ENCODE data around the gene PPA2.

The PPA2 gene

GRCh38 chr4:105387466-105387865 lies 86.4 kb downstream of the PPA2 start:
- no peak for DNase-seq

GRCh38 chr4:105386012-105386411 lies 87.8 kb downstream of the PPA2 start:
- DNase-seq: no peak

DNA sequence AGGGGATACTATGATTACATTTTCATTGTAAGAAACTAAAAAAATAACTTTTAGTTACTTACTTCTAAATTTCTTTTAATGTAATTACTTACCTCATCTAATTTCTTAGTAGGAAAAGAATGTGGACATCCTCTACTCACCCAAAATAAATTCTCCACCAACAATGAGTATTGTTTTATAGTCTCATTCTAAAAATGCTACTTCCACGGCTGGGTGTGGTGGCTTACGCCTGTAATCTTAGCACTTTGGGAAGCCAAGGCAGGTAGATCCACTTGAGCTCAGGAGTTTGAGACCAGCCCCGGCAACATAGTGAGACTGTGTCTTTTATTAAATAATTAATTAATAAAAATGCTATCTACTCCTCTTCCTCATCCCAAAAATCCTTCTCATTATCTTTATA lies 99.8 kb downstream of the PPA2 start:
- DNase-seq: no peak

DNA sequence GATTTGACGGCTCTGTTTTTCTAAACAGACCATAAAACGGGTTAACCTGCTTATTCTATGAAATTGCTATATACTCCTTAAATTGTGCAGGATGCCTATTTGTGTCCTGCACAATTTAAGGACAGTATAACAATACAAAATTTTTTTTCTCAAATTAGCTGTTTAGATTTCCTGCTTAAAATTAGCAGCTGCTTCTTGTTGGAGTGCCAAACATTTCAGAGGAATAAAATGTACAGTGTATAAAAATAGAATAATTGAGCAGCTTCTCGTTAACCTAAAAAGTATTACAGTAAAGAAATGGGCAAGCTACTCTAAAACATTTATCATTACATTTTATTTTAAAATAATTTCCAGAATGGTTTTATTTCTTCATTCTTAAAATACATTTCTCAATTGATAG lies 100.5 kb downstream of the PPA2 start:
- no peak for DNase-seq

GRCh38 chr4:105369988-105370387 lies 103.9 kb downstream of the PPA2 start:
- no peak for DNase-seq

GRCh38 chr4:105361053-105361452 lies 112.8 kb downstream of the PPA2 start:
- no peak for DNase-seq

DNA sequence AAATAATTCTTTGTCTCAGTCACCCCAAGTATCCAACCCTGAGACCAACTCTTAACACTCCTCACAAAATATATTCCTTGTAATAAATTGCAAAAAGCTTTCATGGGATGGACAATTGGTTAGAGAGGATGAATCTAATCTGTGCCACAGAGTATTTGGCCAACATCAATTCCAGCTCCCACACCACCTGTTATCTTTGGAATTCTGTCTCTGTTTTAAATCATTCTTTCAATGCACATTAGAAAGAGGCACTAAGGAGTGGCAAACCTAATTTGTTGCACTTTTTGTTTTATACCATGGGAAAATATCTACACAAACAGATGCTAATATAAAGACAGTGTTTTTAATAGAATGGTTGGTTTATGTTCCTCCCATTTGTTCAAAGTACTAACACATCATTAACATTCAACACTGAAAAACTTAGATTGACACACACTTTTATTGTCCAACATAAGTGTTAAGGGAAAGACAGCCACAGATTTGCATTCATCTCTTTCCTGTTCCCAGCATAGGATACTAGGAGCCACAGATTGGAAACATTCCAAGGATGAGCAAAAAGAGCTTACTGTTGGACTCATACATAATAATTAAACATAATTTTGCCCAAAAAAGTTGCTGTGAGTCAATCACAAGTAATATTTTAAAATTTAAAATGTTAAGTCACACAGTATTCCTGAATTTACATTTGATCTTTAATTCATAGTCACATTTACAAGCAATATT lies 116.4 kb downstream of the PPA2 start:
- no peak for DNase-seq

DNA sequence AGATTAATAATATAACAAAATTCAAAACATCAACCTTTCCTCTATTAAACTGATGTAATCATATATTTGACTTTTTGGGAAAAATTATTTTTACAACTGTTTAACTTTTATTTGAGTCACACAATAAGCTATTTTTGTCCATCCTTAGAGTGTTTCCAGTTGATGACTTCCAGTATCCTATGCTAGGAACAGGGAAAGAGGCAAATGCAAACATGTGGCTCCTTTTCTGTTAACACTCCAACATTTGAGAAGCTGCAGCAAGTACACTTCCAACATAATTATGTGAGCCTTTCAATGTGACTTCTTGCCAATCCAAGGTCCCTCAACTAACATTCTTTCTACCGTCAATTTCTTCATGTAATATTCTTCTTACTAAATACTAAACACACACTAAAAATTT lies 117.7 kb downstream of the PPA2 start:
- DNase-seq: no peak

DNA sequence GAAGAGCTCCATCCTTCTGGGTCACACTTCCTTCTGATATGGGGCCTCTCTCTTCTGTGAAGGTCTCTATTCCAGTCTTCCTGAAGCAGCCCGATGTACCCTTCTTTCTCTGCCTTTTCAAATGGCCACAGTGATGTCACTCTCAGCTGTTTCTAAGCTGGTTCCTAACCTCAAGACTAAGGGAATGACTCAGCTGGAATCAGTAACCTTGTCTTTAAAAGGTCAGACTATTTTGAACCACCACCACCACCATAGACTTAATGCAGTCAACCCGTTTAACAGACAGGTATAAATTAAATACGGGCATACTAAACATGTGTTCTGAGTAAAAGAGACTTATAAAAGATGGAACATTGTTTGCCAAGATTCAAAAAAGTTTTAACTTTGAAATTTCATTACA lies 121.0 kb downstream of the PPA2 start:
- DNase-seq: no peak

GRCh38 chr4:105351861-105352260 lies 122.0 kb downstream of the PPA2 start:
- no peak for DNase-seq

DNA sequence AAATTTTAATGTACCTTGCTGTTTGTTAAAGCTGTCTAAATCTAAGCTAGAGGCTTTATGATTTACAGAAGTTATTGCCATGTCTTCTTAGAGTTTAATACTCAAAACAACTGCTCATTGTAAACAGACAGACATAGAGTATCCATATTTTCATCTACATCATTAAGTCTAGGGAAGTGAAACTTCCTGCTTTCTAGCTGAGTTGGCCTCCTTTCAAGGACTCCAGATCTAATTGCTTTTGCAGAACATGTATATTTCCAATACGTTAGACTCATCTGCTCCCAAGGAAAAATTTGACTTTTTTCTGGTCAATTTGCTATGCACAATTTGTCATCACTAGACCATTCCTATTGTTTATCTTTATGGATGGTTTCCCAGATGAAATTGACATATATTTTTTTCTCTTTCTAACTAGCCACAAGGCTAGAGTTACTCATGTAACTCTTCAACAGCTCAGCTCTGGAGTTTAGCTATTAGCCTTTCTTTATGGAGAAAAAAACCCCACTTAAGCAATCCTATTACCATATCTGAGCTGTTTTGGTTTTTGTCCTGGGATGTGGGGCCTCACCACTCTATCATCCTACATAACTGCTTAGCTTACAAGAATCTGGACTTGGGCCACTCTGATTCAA lies 122.9 kb downstream of the PPA2 start:
- no peak for DNase-seq

- DNase-seq: no peak
These were observed 125.1 kb downstream of the PPA2 start for GRCh38 chr4:105348719-105349118.

DNA sequence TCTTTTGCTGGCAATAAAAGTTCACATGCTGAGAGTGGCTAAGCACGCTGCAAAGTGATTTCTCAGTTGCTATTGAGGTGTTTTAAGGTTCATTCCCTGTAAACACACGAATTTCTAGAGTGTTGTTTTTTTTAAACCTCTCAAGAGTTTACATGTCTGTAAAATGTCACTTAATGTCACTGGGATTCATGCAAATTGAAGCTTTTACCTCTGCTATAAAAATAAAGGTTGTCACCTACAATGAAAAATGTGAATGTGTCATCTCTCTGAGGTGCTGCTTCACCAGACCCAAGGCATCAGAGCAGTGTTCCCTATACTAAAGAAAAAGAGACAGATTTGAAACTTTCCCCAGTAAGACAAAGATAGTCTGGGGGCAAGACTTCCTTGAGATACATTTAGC lies 127.0 kb downstream of the PPA2 start:
- no peak for DNase-seq

DNA sequence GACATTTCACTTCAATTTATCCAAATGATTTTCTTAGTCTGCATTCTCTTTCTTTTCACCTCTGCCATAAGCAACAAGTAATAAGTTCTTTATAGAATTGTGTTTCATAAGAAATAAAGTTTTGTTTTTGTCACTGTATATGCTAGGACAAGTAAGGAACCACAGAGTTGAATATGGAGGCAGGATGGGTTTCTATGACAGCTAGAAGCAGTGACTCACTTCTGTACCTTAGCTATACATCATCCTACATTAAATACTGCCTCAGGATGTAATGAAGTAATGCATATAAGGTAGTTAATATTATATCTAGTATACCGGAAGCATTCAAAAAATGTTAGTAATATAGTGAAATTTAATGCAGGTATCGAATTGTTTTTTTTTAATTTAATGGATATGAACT lies 128.0 kb downstream of the PPA2 start:
- no peak for DNase-seq

DNA sequence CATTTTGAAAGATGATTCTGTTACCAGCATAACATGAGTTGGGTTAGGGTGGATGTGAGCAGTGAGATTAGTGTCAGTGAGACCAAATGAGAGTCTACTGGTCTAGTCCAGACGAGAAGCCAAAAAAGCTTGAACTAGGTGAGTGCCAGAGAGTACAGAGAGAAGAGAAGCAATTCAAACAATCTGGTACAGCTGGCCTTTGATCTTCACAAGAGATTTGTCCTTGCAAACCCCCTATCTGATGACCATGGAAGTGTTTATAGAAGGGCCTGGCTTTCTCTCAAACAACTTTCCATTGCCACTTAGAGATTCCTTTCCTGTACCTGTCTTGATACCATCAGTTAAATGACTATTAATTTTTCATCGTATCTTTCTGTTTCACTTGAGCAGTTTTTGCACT lies 128.5 kb downstream of the PPA2 start:
- DNase-seq: no peak

DNA sequence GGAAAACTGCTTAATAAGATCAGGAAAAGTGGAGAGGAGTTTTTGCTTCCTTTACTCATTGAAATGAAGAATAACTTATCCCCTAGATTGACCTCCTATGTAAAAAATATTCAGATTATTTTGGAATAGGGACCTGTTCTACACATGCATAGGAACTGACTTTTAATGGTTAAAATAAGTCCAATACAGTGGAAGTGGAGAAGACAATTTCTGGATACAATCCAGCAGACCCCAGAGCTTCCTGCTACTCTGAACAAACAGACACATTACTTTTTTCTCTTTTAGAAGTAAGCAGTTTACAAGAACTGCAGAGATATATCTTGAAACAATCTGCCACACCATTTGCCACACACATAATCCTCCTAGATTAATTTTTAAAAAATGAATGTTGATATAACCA lies 129.7 kb downstream of the PPA2 start:
- DNase-seq: no peak

DNA sequence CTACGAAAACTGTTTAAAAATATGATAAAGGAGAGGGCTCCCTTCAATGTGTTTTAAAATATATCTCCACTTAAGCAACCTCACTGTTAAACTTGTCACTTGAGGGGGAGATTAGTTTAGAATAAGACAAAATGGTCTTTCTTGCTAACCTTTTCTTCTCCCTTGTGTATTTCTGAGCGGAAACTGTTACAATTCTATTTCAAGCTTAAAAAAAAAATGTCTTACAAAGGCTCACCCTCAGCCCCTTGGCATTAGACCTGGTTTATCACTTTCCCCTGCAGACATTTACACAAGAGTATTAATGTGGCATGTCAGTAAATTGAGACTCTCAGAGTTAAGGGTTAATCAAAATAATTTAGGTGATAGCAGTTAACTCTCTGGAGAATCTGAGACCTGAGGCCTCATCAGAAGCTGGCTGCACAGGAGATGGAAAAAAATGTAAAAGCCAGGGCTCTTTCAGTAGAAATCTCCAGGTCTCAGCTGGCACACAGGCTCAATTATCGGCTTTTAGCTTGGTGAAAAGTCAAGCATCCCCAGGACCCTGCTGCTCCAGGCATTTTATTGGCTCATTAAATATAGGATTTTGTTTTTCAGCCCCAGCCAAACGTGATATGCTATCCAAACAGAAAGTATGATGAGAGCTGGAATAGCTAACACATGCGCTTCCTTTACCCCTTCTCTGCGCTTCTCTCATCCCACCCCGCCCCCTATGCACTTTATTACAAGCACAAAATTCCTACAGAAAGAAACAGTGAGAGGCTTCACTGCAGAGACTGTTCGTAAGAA lies 130.5 kb downstream of the PPA2 start:
- no peak for DNase-seq

- DNase-seq: no peak
These were observed 144.8 kb downstream of the PPA2 start for GRCh38 chr4:105329081-105329480.

GRCh38 chr4:105327956-105328355 lies 145.9 kb downstream of the PPA2 start:
- DNase-seq: no peak

DNA sequence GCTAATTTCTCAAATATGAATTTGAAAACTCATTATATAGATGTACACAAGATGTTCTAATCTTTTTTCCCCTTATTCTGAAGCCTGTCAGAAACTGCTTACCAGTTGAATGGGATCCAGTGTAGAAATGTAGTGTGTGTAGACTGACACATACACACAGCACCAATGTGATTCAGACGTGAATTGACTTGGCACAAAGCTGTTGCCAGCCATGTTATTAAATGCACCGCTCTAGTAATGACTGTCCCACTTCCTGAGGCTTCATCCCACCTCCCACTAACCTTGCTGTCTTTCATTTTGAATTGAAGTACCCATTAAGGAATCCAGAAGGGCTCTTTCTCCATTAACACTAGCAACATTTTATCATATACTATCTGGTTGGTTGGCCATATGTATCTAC lies 146.6 kb downstream of the PPA2 start:
- no peak for DNase-seq
